Endothelial cell of umbilical vein (primary cell): ENCODE measurements around the gene LRRC74B.
"Not testable (repeated sequence)": the region's sequence is repeated elsewhere in the genome, so short reads cannot be mapped to it uniquely, and the experiment has no call there.

Experiments
- GATA2 ChIP-seq: IDR thresholded peaks from 2 replicates; pipeline ENCODE4 v1.7.0; 2011; ENCODE audit warnings: low read depth, mild to moderate bottlenecking, moderate library complexity, mixed read lengths, low read length; ENCODE audit not compliant: insufficient read length, insufficient read depth
- MYC ChIP-seq: IDR thresholded peaks from one replicate; pipeline ENCODE4 v1.6.1; 2011; ENCODE audit warnings: mild to moderate bottlenecking, low read depth, low read length
- POLR2A ChIP-seq: IDR thresholded peaks from 2 replicates; pipeline ENCODE4 v1.6.1; 2012; ENCODE audit warnings: low read depth, mild to moderate bottlenecking, control low read depth, low read length
- POLR2AphosphoS5 ChIP-seq: IDR thresholded peaks from 2 replicates; pipeline ENCODE4 v1.6.1; 2012; ENCODE audit warnings: low read depth, mild to moderate bottlenecking, control low read depth, low read length, moderate library complexity; ENCODE audit not compliant: insufficient read depth
- TF ChIP-seq, protein P1 (sequence below), 2 donors: IDR thresholded peaks; 1 replicate in 1 of 2; 2 replicates in 1 of 2; pipeline ENCODE4 v1.5.1; 2011; ENCODE audit warnings: low read length in 2 of 2, mild to moderate bottlenecking in 2 of 2, moderate library complexity in 2 of 2, control low read depth in 1 of 2, inconsistent platforms in 1 of 2, low read depth in 1 of 2; ENCODE audit not compliant: insufficient read depth in 1 of 2; ENCODE audit errors: extremely low read depth in 1 of 2

- TF ChIP-seq, protein P1, sequence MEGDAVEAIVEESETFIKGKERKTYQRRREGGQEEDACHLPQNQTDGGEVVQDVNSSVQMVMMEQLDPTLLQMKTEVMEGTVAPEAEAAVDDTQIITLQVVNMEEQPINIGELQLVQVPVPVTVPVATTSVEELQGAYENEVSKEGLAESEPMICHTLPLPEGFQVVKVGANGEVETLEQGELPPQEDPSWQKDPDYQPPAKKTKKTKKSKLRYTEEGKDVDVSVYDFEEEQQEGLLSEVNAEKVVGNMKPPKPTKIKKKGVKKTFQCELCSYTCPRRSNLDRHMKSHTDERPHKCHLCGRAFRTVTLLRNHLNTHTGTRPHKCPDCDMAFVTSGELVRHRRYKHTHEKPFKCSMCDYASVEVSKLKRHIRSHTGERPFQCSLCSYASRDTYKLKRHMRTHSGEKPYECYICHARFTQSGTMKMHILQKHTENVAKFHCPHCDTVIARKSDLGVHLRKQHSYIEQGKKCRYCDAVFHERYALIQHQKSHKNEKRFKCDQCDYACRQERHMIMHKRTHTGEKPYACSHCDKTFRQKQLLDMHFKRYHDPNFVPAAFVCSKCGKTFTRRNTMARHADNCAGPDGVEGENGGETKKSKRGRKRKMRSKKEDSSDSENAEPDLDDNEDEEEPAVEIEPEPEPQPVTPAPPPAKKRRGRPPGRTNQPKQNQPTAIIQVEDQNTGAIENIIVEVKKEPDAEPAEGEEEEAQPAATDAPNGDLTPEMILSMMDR (IDR thresholded peaks at IDR 0.05; ENCODE audit: extremely low read depth in 1 of 2, insufficient read depth in 1 of 2, low read depth in 1 of 2, low read length in 2 of 2), result not testable (repeated sequence)
- not testable (repeated sequence) for TF ChIP-seq POLR2A, POLR2AphosphoS5, GATA2, MYC
These were observed 47.9 kb downstream of the LRRC74B start for GRCh38 chr22:21093555-21094137.
